ENCODE data around the gene NOS2. TPM values are rescaled to one million over a fixed set of nuclear protein-coding genes. Genes with fewer than 3 reads are reported as not detected.

NOS2 gene
- total RNA-seq, 1 donor from 2014 or later: not detected

GRCh38 chr17:27809555-27809954 is 9.2 kb upstream of the NOS2 start:
- intact Hi-C loops (cut with DNase I): loop anchor here (10.0 kb wide), 1 partner anchor 445 kb away; no protein-coding TSS in a partner anchor
- Histone ChIP-seq H3K27ac (no peak overlapping the region), H3K4me1 (peaks cover 7% of the 10 kb centered on the region), H3K4me3 (no peak overlapping the region), H3K36me3 (no peaks in the 10 kb centered on the region), H3K27me3 (no peaks in the 10 kb centered on the region), H3K9me3 (no peaks in the 10 kb centered on the region)
- TF ChIP-seq CTCF (IDR thresholded peaks at IDR 0.05): no peak
- no peak for TF ChIP-seq POLR2A (IDR thresholded peaks at IDR 0.05)
- TF ChIP-seq POLR2AphosphoS5 (IDR thresholded peaks at IDR 0.05; ENCODE audit: insufficient read depth in 1 of 2, low read depth in 1 of 2): no peak
- DNase-seq (ENCODE audit: extremely low spot score in 2 of 2): no peak

GRCh38 chr17:27808628-27809027 is 8.3 kb upstream of the NOS2 start:
- Histone ChIP-seq H3K4me1 (peaks cover 7% of the 10 kb centered on the region), H3K27me3 (no peaks in the 10 kb centered on the region), H3K36me3 (no peaks in the 10 kb centered on the region), H3K4me3 (no peak overlapping the region), H3K9me3 (no peaks in the 10 kb centered on the region), H3K27ac (no peak overlapping the region)
- intact Hi-C loops (cut with DNase I): loop anchor here (10.0 kb wide), 1 partner anchor 446 kb away; no protein-coding TSS in a partner anchor
- TF ChIP-seq POLR2A (IDR thresholded peaks at IDR 0.05) (no peak), POLR2AphosphoS5 (IDR thresholded peaks at IDR 0.05; ENCODE audit: insufficient read depth in 1 of 2, low read depth in 1 of 2) (no peak), CTCF (IDR thresholded peaks at IDR 0.05) (no peak)
- no peak for DNase-seq (ENCODE audit: extremely low spot score in 2 of 2)

- H3K4me1 ChIP-seq: peaks cover 7% of the 10 kb centered on the region
- H3K27ac ChIP-seq: no peak overlapping the region
- intact Hi-C loops (cut with DNase I): loop anchor here (10.0 kb wide), 1 partner anchor 447 kb away; no protein-coding TSS in a partner anchor
- H3K36me3 ChIP-seq: no peaks in the 10 kb centered on the region
- DNase-seq (ENCODE audit: extremely low spot score in 2 of 2): no peak
- H3K9me3 ChIP-seq: no peaks in the 10 kb centered on the region
- no peaks in the 10 kb centered on the region for H3K27me3 ChIP-seq
- TF ChIP-seq CTCF (IDR thresholded peaks at IDR 0.05) (no peak), POLR2A (IDR thresholded peaks at IDR 0.05) (no peak), POLR2AphosphoS5 (IDR thresholded peaks at IDR 0.05; ENCODE audit: insufficient read depth in 1 of 2, low read depth in 1 of 2) (no peak)
- peak overlapping the region in 1 of 2 donors; percentile 12 for H3K4me3 ChIP-seq
These were observed 7.5 kb upstream of the NOS2 start for GRCh38 chr17:27807567-27808470.

- TF ChIP-seq CTCF (IDR thresholded peaks at IDR 0.05): peak; percentile 60 to 87 (median 65)
- TF ChIP-seq POLR2A (IDR thresholded peaks at IDR 0.05): no peak
- TF ChIP-seq POLR2AphosphoS5 (IDR thresholded peaks at IDR 0.05; ENCODE audit: insufficient read depth in 1 of 2, low read depth in 1 of 2): no peak
- Histone ChIP-seq H3K27me3 (no peaks in the 10 kb centered on the region), H3K4me1 (peaks cover 7% of the 10 kb centered on the region), H3K36me3 (no peaks in the 10 kb centered on the region), H3K27ac (peak overlapping the region; percentile 48), H3K9me3 (no peaks in the 10 kb centered on the region), H3K4me3 (peak overlapping the region; percentile 31 to 39)
- no peak for DNase-seq (ENCODE audit: extremely low spot score in 2 of 2)
- intact Hi-C loops (cut with DNase I): loop anchor here (10.0 kb wide), 1 partner anchor 449 kb away; no protein-coding TSS in a partner anchor
These were observed 5.3 kb upstream of the NOS2 start for GRCh38 chr17:27805520-27806146.

Measured in vagina (tissue), 2 donors.